ENCODE results near the gene ELL2. TPM values are rescaled to one million over a fixed set of nuclear protein-coding genes. Genes with fewer than 3 reads are reported as not detected.

Gene ELL2
- total RNA-seq, 3 donors from 2014 or later (not counting 1 experiment from before 2014, with no cell fraction given) = 52.8 to 78.2 (median 69.4) TPM

DNA sequence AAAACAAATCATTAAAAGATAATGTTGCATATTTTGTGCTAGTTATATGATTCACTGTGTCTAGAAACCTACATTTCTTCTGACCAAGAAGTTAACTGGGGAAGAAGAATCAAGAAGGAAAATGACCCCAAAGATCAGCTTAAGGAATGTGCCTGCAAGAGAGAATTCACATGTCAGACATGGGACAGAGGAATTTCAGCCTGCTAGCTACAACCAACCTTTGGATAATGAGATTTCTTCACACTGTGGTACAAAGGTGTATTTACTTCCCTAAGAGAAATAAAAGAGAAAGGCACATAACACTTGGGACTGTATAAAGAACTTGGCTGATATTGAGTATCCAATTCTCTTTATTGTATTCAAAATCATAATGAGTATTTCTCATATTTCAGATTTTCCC, 39.6 kb upstream of the ELL2 start:
- no peaks in the 10 kb centered on the region for H3K4me1 ChIP-seq (ENCODE audit: control insufficient read depth, insufficient read depth, low read length)
- H3K27me3 Mint-ChIP-seq (ENCODE audit: low read depth in 2 of 2) = peaks cover 5 to 27% of the 10 kb centered on the region in 2 donors
- H3K9me3 Mint-ChIP-seq = no peaks in the 10 kb centered on the region
- H3K36me3 Mint-ChIP-seq = no peaks in the 10 kb centered on the region
- no peaks in the 10 kb centered on the region for H3K4me1 Mint-ChIP-seq
- TF ChIP-seq, protein P1, sequence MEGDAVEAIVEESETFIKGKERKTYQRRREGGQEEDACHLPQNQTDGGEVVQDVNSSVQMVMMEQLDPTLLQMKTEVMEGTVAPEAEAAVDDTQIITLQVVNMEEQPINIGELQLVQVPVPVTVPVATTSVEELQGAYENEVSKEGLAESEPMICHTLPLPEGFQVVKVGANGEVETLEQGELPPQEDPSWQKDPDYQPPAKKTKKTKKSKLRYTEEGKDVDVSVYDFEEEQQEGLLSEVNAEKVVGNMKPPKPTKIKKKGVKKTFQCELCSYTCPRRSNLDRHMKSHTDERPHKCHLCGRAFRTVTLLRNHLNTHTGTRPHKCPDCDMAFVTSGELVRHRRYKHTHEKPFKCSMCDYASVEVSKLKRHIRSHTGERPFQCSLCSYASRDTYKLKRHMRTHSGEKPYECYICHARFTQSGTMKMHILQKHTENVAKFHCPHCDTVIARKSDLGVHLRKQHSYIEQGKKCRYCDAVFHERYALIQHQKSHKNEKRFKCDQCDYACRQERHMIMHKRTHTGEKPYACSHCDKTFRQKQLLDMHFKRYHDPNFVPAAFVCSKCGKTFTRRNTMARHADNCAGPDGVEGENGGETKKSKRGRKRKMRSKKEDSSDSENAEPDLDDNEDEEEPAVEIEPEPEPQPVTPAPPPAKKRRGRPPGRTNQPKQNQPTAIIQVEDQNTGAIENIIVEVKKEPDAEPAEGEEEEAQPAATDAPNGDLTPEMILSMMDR (IDR thresholded peaks at IDR 0.05) = no peak
- H3K4me3 ChIP-seq (ENCODE audit: low read length) = no peak overlapping the region
- ATAC-seq (no peak), DNase-seq (no peak)
- intact Hi-C loops (cut with micrococcal nuclease) = no loop called here
- H3K4me3 Mint-ChIP-seq = no peak overlapping the region
- H3K9me3 ChIP-seq (ENCODE audit: control insufficient read depth, insufficient read depth, low read length) = no peaks in the 10 kb centered on the region
- no peaks in the 10 kb centered on the region for H3K36me3 ChIP-seq (ENCODE audit: control insufficient read depth, insufficient read depth, low read length)
- H3K27ac ChIP-seq (ENCODE audit: low read length) = no peak overlapping the region
- H3K27me3 ChIP-seq (ENCODE audit: control insufficient read depth, insufficient read depth, low read length) = no peaks in the 10 kb centered on the region
- no peak overlapping the region for H3K27ac Mint-ChIP-seq

DNA sequence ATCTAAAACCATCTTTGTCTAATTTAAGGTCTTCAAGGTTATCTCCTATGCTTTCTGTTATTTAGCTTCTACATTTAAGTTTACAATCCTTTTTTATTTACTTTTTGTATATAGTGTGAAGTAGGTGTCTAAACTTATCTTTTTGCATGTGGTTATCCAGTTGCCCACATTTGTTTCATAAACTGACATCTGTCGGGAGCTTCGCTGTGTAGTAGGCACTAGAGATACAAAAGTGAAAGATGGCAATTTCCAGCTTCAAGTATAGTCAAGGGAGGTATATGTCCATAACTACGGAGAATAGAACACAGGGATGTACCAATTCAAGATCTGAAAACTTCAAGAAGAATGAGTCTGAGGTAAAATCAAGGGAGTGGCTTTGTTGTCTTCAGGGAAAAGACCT, 38.7 kb upstream of the ELL2 start:
- ATAC-seq = no peak
- H3K9me3 ChIP-seq (ENCODE audit: control insufficient read depth, insufficient read depth, low read length) = no peaks in the 10 kb centered on the region
- H3K9me3 Mint-ChIP-seq = no peaks in the 10 kb centered on the region

DNA sequence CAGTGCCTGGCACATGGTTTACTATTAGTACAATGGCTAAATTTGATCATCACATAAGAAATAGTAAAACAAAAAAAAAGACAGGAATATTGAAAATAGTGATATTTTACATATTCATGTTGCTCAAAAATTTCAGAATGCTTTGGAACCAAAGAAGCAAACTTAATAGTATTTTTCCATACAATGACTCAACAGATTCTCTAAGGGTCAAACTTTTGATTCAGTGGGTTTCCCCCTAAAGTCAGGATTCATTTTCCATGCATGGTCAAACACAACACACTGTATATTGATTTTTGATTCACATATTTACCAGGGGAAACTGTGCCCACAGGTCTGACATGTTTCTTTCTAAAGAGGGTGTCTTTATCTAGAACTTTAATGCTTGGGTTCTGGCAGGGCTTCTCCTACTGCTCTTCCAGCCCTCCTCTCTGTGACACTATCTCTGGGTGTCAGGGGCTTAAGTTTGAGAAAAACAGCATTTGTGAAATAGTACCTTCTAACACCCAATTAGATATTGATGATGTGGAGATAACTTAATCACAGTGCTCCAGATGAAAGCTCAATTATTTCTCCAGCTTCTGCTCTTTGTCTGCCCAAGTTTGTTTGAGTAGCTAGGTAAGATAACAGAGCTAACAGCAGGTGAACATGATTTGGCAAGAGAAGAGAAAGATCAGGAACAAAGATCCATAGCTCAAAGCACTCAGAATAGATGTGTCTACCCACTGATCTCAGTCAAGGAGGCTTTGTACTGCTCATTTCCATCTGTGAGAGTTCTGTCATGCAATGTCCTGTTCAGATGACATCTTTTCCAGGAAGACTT, 35.5 kb upstream of the ELL2 start:
- ATAC-seq (no peak), DNase-seq (no peak)
- Histone ChIP-seq H3K27ac (ENCODE audit: low read length) (no peak overlapping the region), H3K4me1 (ENCODE audit: control insufficient read depth, insufficient read depth, low read length) (no peaks in the 10 kb centered on the region), H3K9me3 (ENCODE audit: control insufficient read depth, insufficient read depth, low read length) (no peaks in the 10 kb centered on the region), H3K27me3 (ENCODE audit: control insufficient read depth, insufficient read depth, low read length) (no peaks in the 10 kb centered on the region), H3K4me3 (ENCODE audit: low read length) (no peak overlapping the region), H3K36me3 (ENCODE audit: control insufficient read depth, insufficient read depth, low read length) (no peaks in the 10 kb centered on the region)
- Mint-ChIP-seq H3K4me3 (no peak overlapping the region), H3K27me3 (ENCODE audit: low read depth in 2 of 2) (peaks cover 5 to 27% of the 10 kb centered on the region in 2 donors), H3K27ac (no peak overlapping the region), H3K4me1 (no peaks in the 10 kb centered on the region), H3K9me3 (no peaks in the 10 kb centered on the region), H3K36me3 (no peaks in the 10 kb centered on the region)
- intact Hi-C loops (cut with micrococcal nuclease) = no loop called here
- TF ChIP-seq, protein P1 (IDR thresholded peaks at IDR 0.05) = no peak

More for the DNA sequence above, 38.7 kb upstream of the ELL2 start:
- no peaks in the 10 kb centered on the region for H3K36me3 ChIP-seq (ENCODE audit: control insufficient read depth, insufficient read depth, low read length)
- peaks cover 5 to 27% of the 10 kb centered on the region in 2 donors for H3K27me3 Mint-ChIP-seq (ENCODE audit: low read depth in 2 of 2)
- no peak overlapping the region for H3K4me3 Mint-ChIP-seq
- no peak overlapping the region for H3K27ac Mint-ChIP-seq
- H3K4me1 ChIP-seq (ENCODE audit: control insufficient read depth, insufficient read depth, low read length) = no peaks in the 10 kb centered on the region
- H3K4me1 Mint-ChIP-seq = no peaks in the 10 kb centered on the region
- intact Hi-C loops (cut with micrococcal nuclease) = no loop called here
- no peak for DNase-seq
- no peaks in the 10 kb centered on the region for H3K36me3 Mint-ChIP-seq
- H3K27me3 ChIP-seq (ENCODE audit: control insufficient read depth, insufficient read depth, low read length) = no peaks in the 10 kb centered on the region
- no peak overlapping the region for H3K4me3 ChIP-seq (ENCODE audit: low read length)
- TF ChIP-seq, protein P1 (IDR thresholded peaks at IDR 0.05) = no peak
- WGBS (ENCODE audit: insufficient coverage) = 63% methylated on average over 3 of the region's 3 CpGs
- H3K27ac ChIP-seq (ENCODE audit: low read length) = no peak overlapping the region

Data from natural killer cell (primary cell).